Islet precursor cell (in vitro differentiated cells): ENCODE measurements around the gene RINL.
A peak's percentile ranks its signal among the peaks of the same experiment; 100 is the strongest.
"Not testable (repeated sequence)": the region's sequence is repeated elsewhere in the genome, so short reads cannot be mapped to it uniquely, and the experiment has no call there.

Source experiments
- DNase-seq: peaks from one replicate; pipeline ENCODE4 v3.0.0-alpha.2; 2018

RINL gene

DNA sequence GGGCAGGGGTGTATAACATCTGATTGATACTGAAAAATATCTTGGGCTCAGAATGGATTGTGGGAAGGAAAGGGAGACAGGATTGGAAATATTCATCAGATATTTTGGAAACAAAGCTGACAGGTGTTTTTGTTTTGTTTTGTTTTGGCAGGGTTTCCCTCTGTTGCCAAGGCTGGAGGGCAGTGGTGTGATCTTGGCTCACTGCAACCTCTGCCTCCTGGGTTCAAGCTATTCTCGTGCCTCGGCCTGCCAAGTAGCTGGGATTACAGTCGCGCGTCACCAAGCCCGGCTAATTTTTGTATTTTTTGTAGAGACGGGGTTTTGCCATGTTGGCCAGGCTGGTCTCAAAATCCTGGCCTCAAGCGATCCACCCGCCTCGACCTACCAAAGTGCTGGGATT, 4.7 kb downstream of the RINL start:
- not testable (repeated sequence) for DNase-seq

DNA sequence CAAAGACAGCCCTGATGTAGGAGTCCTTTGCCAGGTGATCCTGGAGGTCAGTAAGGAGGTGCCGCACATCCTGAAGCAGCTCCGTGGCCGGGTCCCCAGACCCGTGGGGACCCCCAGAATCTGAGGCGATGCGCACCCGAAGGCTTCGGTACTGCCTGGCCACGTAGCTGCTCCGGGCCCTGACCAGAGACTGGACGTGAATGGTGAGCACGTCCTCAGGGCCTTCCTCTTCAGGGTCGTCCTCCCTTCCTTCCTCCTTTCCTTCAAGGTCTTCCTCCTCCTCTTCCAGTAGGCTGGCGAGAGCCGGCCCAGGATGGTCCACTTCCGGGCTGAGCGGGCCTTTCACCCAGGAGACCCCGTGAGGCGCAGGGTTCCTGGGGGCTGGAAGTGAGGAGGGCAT, 7.5 kb downstream of the RINL start:
- DNase-seq, result peak; percentile 48

DNA sequence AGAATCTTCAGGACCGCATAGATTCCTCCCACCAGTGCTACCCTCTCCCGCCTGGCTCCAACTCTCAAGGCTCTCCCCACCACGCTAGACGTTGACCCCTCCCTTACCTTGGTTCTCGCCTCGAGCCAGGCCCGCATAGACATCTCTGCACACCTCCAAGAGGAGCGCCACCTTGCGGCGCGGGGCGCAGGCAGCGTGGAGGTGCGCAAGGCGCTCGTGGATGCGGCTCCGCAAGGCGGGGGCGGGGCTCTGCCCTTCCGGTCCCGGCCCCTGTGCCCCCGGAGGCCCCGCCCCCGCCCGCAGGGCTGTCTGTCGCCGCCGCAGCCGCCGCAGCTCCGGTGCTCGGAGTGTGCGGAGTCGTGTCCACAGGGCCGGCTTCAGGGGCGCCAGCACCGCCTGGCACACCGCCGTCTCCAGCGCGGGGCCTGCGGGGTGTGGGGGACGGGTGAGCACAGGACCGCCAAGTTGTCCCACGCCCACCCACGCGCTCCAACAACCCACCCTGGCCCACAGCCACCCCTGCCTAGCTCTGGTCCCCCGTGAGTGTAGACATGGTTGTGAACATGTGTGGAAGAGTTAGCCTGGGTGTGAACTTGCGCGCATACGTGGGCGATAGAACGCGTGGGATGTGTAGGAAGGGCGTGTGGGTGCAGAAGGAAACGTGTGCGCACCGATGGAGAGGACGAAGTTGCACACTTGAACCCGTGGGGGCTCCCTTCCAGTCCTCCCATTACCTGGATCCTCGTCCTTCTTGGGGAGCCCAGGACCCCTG, 8.1 kb downstream of the RINL start:
- DNase-seq, result peak; percentile 90

DNA sequence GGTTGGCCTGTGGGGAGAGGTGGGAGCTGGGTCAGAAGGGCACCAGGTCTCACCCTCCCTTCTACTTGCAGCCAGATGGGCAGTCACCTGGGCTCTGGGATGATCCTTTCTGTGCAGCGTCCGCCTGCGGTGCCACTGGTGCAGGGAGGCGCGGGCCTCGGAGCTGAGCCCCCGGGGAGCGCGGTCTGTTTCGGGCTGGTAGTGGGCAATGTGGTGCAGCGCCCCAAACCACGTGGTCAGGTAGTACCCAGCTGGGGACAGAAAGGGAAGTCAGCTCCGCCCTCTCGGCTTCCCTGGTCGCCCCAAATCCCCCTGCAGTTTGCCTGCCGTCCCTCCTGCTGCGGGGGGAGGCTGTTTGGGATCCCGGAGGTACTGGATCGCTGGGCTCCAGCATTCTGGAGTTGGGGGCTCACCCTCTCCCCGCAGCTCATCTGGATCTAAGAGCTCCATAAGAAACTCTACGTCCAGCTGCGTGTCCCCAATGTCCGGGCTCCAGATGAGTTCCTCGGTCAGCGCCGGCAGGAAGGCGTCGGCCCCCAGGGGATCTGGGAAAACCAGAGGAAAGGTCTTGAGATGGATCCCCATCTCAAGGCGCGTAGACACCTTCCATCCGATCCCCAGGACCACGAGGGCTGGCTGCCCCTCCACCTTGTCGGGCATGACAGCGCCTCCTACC, 8.8 kb downstream of the RINL start:
- no peak for DNase-seq

DNA sequence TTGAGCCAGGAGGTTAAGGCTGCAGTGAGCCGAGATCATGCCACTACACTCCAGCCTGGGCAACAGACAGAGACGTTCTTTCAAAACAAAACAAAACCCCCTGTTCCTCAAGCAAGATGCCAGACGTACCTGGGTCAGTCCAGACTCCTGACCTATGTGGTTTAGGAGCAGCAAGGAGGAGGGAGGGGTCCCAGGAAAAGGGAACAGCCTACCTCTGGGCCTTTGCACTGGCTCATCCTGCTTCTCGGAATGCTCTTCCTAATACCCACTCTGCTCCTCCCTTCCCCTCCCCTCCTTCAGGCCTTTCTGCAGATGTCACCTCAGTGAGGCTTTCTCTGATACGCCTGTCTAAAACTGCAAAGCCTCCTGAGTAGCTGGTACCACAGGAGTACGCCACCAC, 9.5 kb downstream of the RINL start:
- DNase-seq, result peak; percentile 62

DNA sequence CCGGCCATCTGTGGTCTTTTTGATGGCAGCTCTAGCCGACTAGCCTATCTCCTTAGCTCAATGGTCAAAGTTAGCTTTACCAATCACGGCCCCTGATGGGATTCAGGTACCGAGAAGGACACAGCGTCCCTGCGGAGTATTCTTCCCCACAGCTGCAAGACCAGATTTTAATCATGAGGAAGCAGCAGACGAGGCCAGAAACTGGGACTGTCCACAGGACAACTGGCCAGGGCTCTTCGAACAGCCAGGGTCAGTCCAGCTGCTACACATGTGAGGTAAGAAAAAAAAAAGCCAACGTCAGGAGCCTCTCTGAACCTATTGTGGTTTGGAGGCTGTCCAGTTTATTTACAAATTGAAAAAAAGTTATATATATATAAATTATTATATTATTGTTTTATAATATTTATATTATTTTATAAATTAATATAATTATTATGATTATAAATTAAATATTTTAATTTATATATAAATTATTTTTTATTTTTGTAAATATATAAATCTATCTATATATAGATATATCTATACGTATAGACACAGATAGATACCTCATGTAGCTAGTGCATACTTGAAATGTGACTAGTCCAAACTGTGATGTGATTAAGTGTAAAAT, 10.8 kb downstream of the RINL start:
- DNase-seq, result no peak

DNA sequence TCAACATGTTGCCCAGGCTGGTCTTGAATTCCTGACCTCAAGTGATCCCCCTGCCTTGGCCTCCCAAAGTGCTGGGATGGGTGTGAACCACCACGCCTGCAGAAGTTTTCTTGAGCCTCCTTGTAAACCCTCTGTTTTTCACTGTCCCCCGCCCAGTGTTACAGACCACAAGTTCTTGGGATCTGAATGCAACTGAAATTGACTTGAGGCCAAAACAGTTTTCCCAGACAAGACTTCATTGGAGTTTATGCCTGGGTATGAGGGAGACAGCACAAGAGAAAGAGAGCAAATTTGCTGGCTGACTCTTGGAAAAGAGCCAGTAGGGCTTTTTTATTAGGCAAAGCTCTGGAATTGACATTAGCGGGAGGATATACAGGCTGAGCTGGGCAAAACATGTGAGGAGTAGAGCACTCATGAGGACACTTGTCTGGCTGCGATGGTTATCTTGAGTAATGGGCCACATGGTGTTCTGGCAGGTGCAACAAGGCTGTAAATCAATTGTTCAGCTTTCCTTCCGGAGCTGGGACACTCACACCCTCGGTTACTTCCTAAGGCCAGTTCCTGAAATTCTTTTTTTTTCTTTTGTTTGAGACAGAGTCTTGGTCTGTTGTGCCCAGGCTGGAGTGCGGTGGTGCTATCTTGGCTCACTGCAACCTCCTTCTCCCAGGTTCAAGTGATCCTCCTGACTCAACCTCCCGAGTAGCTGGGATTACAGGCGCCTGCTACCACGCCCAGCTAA, 15.6 kb downstream of the RINL start:
- no peak for DNase-seq

DNA sequence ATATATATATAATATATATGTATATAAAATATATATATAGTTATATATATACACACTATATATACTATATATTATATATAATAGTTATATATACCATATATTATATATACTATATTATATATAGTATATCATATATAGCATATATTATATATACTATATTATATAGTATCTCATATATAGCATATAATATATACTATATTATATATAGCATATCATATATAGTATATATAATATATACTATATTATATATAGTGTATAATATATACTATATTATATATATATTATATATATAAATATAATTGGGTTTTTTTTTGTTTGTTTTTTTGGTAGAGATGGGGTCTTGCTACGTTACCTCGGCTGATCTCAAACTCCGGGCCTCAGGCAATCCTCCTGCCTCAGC, 16.7 kb downstream of the RINL start:
- no peak for DNase-seq

DNA sequence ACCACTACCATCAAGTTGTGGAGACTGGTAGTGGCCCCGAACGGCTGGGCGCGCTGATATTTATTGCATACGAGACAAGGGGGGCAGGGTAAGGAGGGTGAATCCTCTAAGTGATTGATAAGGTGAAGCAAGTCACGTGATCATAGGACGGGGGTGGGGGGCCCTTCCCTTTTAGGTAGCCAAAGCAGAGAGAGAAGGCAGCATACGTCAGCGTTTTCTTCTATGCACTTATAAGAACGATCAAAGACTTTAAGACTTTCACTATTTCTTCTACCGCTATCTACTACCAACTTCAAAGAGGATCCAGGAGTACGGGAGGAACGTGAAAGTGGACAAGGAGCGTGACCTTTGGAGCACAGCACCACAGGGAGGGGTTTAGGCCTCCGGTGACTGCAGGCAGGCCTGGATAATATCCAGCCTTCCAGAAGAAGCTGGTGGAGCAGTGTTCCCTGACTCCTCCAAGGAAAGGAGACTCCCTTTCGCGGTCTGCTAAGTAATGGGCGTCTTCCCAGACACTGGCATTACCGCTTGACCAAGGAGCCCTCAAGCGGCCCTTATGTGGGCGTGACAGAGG, 18.4 kb downstream of the RINL start:
- not testable (repeated sequence) for DNase-seq

DNA sequence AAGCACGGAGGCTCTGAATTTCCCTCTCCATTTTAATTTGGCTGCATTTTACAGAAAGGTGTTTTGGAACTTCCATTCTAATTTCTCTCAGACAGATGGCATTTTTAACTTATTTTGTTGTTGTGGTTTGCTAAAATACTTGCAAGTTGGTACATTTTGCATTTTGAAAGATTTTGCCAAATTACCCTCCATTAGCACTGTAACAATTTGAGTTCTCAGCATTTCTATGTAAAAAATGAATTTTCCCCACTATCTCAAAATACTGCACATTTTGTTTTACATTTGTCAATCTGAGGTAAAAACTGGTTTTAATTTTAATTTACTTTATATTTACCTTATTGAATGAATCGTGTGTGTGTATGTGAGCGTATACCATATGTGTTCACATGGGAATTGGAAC, 21.3 kb downstream of the RINL start:
- no peak for DNase-seq

DNA sequence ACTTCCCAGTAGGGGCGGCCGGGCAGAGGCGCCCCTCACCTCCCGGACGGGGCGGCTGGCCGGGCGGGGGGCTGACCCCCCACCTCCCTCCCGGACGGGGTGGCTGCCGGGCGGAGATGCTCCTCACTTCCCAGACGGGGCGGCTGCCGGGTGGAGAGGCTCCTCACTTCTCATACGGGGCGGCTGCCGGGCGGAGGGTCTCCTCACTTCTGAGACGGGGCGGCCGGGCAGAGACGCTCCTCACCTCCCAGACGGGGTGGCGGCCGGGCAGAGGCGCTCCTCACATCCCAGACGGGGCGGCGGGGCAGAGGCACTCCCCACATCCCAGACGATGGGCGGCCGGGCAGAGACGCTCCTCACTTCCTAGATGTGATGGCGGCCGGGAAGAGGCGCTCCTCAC, 22.3 kb downstream of the RINL start:
- DNase-seq, result not testable (repeated sequence)

DNA sequence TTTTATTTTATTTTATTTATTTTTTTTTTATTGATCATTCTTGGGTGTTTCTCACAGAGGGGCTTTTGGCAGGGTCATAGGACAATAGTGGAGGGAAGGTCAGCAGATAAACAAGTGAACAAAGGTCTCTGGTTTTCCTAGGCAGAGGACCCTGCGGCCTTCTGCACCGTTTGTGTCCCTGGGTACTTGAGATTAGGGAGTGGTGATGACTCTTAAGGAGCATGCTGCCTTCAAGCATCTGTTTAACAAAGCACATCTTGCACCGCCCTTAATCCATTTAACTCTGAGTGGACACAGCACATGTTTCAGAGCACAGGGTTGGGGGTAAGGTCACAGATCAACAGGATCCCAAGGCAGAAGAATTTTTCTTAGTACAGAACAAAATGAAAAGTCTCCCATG, 23.1 kb downstream of the RINL start:
- DNase-seq, result not testable (repeated sequence)

DNA sequence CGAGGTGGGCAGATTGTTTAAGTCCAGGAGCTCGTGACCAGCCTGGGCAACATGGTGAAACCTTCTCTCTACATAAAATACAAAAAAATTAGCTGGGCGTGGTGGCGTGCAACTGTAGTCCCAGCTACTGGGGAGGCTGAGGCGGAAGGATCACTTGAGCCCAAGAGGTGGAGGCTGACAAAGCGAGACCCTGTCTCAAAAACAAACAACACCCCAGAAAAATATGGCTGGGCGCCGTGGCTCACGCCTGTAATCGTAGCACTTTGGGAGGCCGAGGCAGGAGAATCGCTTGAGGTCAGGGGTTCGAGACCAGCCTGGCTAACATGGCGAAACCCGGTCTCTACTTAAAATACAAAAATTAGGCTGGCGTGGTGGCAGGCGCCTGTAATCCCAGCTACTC, 24.9 kb downstream of the RINL start:
- DNase-seq, result no peak

DNA sequence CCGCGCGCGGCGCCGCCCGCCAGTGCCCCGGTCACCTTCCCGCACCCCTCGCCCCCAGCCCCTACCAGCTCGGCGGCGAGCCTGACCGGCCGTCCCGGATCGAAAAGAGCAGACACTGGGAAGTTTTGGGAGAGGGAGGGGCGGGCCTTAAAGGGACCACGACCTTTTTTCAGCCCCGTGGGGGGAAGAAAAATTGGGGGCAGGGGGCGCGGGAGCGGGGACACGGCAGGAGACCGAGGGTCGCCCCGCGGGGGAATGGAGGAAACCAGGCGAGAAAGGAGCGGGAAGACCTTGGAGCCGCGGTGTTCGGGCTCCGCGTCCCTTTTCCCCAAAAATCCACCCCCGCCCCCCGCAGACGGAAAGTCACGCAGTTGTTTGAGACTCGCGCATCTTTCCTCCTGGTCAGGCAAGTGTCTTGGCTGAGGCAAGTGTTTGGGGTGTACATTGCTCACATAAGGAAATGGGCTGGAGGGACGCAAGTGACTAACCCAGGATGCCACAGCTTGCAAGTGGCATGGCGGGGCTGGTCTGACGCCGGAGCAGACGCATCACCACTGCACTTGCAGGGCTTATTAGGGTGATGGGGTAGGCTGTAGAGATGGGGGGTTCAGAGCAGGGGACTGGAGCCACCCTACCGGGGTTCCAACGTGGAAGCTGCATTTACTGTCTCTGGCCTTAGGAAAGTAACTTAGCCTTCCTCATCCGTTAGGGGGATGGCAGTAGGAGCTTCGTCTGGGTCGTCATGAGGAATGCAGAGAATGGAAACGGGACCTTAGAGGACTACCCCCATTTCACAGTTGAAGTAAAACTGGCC, 25.6 kb downstream of the RINL start:
- DNase-seq, result peak; percentile 77

DNA sequence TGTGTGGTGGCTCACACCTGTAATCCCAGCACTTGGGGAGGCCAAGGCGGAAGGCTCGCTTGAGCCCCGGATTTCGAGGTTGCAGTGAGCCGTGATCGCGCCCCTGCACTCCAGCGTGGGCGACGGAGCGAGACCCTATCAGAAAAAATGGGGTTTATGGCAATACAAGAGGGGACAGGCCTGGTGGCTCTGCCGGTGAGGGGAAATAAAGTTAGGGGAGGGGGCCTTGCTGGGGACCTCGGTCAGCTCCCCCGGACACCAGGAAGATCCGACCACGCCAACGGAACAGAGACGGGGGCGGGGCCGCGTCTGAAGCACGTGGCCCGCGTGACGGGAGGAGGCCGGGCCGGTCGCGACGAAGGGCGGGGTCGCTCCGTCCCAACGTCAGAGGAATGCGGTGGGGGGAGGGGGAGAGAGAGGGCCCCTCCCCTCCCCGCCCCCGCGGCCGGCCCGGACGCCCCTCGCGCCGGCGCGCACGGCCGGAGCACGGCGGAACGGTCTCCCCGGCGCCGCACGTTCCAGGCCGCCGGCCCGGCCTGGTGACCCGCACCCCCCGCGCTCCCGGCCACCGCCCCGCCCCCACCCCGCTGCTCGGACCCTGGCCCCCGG, 26.3 kb downstream of the RINL start:
- DNase-seq, result peak; percentile 93

DNA sequence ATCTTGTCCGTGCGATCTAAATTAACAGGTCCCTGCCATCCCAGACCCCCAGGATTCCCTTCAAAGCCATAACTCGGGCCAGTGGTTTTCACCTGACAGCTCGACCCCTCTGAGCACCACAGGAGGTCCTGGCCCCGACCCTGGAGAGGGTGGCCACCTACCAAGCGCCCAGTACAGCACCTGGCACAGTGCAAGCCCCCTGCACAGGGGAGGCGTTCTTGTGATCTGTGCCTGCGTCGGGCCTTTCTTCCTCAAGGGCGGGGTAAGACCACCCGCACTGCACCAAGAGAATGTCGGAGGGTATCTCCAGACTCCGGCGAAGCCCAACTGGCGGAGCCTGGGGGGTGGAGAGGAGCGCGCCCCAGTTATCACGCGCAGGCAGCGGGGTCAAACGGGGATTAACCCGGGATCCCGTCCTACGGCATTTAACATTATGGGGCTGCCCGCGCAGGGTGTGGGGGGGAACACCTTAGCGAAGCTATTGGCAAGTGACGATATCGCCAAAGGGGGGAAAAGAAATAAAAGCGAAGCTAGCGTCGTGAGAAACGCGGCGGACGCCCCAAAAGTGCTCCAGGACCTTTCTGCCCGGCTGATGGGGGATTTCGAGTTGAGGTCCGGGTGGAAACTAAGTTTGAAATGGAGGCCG, 27.0 kb downstream of the RINL start:
- no peak for DNase-seq

DNA sequence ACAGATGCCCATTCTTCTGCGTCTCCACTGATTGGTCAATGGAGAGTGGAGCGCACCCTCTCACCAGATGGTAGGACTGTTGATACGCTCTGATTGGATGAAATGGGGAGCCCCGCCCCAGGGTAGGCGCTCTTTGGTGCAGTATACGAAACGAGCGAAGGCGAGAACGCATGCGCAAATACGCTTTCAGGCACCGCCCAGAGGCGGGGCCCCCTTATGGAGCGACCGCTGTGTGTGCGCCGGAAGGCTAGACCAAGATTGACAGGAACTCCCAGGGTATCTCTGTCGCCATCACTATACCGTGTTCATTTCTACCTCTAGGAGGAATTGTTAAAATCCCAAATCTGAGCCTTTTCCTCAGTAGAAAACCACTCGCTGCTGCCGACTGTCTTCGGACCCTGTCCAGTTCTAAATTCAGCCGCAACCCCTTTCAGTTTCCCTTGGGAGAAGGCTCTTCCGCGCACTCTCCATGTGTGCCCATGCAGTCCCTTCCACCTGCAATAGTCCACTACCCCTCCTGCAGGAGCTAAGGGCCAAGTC, 27.6 kb downstream of the RINL start:
- no peak for DNase-seq

DNA sequence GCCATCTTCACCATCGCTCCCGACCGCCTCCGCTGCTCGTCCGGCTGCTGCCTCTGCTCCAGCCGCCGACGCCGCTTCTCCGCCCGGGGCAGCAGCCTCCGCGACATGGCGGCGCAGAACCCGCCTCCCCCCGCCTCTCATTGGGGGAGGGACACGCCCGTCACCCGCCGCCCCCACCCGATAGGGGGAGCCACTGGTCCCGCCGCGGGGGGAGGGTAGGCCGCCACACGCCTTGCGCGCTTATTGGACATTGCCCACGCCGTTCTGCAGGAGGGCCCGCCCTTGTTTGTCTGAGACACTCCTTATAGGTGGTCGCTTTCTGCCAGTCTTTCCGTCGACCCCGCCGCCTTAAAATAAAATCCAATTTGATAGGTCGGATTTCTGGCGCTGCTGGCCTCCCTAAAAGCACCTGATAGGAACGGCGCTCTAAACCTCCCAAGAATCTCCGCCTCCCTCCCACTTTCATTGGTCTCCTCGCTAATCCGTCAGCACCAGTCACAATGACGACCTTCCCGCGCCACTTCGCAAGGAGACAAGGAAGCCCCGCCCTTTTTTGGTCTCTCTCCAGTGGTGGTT, 28.1 kb downstream of the RINL start, which contains the start of gene HNRNPL:
Gene HNRNPL (minus strand): TSS at position 127 of the 576 bp plus-strand sequence. CDS start 20 bp downstream, at position 107.
- DNase-seq, result peak; percentile 100

DNA sequence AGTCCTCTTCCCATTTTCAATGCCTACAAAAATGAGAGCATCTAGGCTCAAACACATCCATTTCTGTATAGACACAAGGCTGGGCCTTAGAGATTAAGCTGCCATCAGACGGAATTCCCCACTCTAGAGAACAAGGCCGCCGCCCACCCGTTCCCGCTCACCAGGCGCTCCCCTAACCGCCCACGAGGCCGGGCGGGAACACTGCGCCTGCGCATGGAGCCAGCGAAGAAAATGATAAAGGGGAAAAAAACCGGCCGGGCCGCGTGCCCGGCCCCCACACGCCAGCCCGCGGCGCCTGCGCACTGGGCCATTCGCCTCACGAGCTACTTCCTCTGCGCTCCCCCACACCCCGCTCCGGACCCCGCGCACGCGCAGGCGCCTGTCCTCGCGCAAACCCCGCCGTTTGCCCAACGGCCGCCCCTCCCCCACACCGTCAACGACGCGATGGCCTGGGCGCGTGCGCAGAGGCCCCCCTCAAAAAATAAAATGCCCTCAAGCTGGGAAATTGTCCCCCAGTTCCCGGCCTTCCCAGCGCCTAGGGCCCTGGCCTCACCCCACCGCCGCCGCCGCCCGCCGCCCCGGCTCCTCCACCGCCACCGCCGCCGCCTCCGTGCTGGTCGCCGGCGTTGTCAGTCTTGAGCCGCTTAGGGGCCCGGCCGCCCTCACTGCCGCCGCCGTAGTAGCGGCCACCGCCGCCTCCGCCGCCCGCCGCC, 28.8 kb downstream of the RINL start:
- DNase-seq, result peak; percentile 95
